Measurements from ENCODE around the gene CEP89. TPM values are rescaled to one million over a fixed set of nuclear protein-coding genes. Genes with fewer than 3 reads are reported as not detected.
"Not testable (repeated sequence)": the region's sequence is repeated elsewhere in the genome, so short reads cannot be mapped to it uniquely, and the experiment has no call there.

CEP89 gene
- polyA plus RNA-seq, 1 experiment = 18.3 TPM

GRCh38 chr19:32852216-32852615 lies 119.5 kb downstream of the CEP89 start:
- ChIA-PET POLR2A (no interaction called here), CTCF (no interaction called here)
- TF ChIP-seq CTCF (IDR thresholded peaks at IDR 0.05; ENCODE audit: insufficient read depth, low read depth, low read length) = no peak

GRCh38 chr19:32848035-32848434 lies 123.7 kb downstream of the CEP89 start:
- H3K27me3 ChIP-seq (ENCODE audit: control insufficient read depth, insufficient read depth, low read length); H3K4me3 ChIP-seq (ENCODE audit: low read depth, low read length); CTCF ChIA-PET; DNase-seq (ENCODE audit: low read depth); POLR2A ChIA-PET; H3K36me3 ChIP-seq (ENCODE audit: control insufficient read depth, insufficient read depth, low read length): not testable (repeated sequence)

More at GRCh38 chr19:32852216-32852615, 119.5 kb downstream of the CEP89 start:
- H3K4me3 ChIP-seq (ENCODE audit: low read depth, low read length) = no peak overlapping the region
- H3K27me3 ChIP-seq (ENCODE audit: control insufficient read depth, insufficient read depth, low read length) = no peaks in the 10 kb centered on the region
- H3K36me3 ChIP-seq (ENCODE audit: control insufficient read depth, insufficient read depth, low read length) = no peaks in the 10 kb centered on the region
- no peak for DNase-seq (ENCODE audit: low read depth)

- no peak for TF ChIP-seq CTCF (IDR thresholded peaks at IDR 0.05; ENCODE audit: insufficient read depth, low read depth, low read length)
- no peak for DNase-seq (ENCODE audit: low read depth)
- H3K36me3 ChIP-seq (ENCODE audit: control insufficient read depth, insufficient read depth, low read length) = no peaks in the 10 kb centered on the region
- no peaks in the 10 kb centered on the region; the same call in 1 of the 2 replicates for H3K27me3 ChIP-seq (ENCODE audit: control insufficient read depth, insufficient read depth, low read length)
- no peak overlapping the region for H3K4me3 ChIP-seq (ENCODE audit: low read depth, low read length)
- CTCF ChIA-PET = interaction anchor here (1.6 kb wide), 1 partner anchor 20 kb away, joined by 3 read pairs; no protein-coding TSS in a partner anchor
- POLR2A ChIA-PET = no interaction called here
These were observed 128.0 kb downstream of the CEP89 start for GRCh38 chr19:32843716-32844245.

- ChIA-PET POLR2A (no interaction called here), CTCF (no interaction called here)
- H3K36me3 ChIP-seq (ENCODE audit: control insufficient read depth, insufficient read depth, low read length) = no peaks in the 10 kb centered on the region
- H3K4me3 ChIP-seq (ENCODE audit: low read depth, low read length) = no peak overlapping the region
- no peak for TF ChIP-seq CTCF (IDR thresholded peaks at IDR 0.05; ENCODE audit: insufficient read depth, low read depth, low read length)
- no peaks in the 10 kb centered on the region; the same call in 1 of the 2 replicates for H3K27me3 ChIP-seq (ENCODE audit: control insufficient read depth, insufficient read depth, low read length)
- no peak for DNase-seq (ENCODE audit: low read depth)
These were observed 129.7 kb downstream of the CEP89 start for GRCh38 chr19:32842061-32842460.

- Histone ChIP-seq H3K36me3 (ENCODE audit: control insufficient read depth, insufficient read depth, low read length) (no peaks in the 10 kb centered on the region), H3K4me3 (ENCODE audit: low read depth, low read length) (no peak overlapping the region), H3K27me3 (ENCODE audit: control insufficient read depth, insufficient read depth, low read length) (no peaks in the 10 kb centered on the region; the same call in 1 of the 2 replicates)
- CTCF ChIA-PET = no interaction called here
- POLR2A ChIA-PET = no interaction called here
- no peak for TF ChIP-seq CTCF (IDR thresholded peaks at IDR 0.05; ENCODE audit: insufficient read depth, low read depth, low read length)
- DNase-seq (ENCODE audit: low read depth) = no peak
These were observed 134.2 kb downstream of the CEP89 start for GRCh38 chr19:32837531-32837930.

GRCh38 chr19:32833388-32833787 lies 138.4 kb downstream of the CEP89 start:
- POLR2A ChIA-PET; H3K4me3 ChIP-seq (ENCODE audit: low read depth, low read length); CTCF ChIA-PET; H3K36me3 ChIP-seq (ENCODE audit: control insufficient read depth, insufficient read depth, low read length); DNase-seq (ENCODE audit: low read depth); H3K27me3 ChIP-seq (ENCODE audit: control insufficient read depth, insufficient read depth, low read length): not testable (repeated sequence)

- DNase-seq (ENCODE audit: low read depth); POLR2A ChIA-PET; H3K36me3 ChIP-seq (ENCODE audit: control insufficient read depth, insufficient read depth, low read length); H3K27me3 ChIP-seq (ENCODE audit: control insufficient read depth, insufficient read depth, low read length); H3K4me3 ChIP-seq (ENCODE audit: low read depth, low read length); CTCF ChIA-PET: not testable (repeated sequence)
These were observed 138.9 kb downstream of the CEP89 start for GRCh38 chr19:32832825-32833224.

GRCh38 chr19:32832094-32832493 lies 139.7 kb downstream of the CEP89 start:
- H3K4me3 ChIP-seq (ENCODE audit: low read depth, low read length); H3K27me3 ChIP-seq (ENCODE audit: control insufficient read depth, insufficient read depth, low read length); DNase-seq (ENCODE audit: low read depth); POLR2A ChIA-PET; CTCF ChIA-PET; H3K36me3 ChIP-seq (ENCODE audit: control insufficient read depth, insufficient read depth, low read length): not testable (repeated sequence)

All from BJ (cell line).